ENCODE results near the gene POU6F1. TPM values are rescaled to one million over a fixed set of nuclear protein-coding genes. Genes with fewer than 3 reads are reported as not detected.

POU6F1 gene
- total and polyA plus RNA-seq, 2 of the 8 experiments (the other 6 are each of a cell fraction or from before 2014, with no cell fraction given) = 5.6 to 8.7 TPM

GRCh38 chr12:51244269-51244668, 26.4 kb upstream of the POU6F1 start:
- no peak overlapping the region for H4K8ac ChIP-seq (ENCODE audit: extremely low read depth, insufficient read depth, low read length)
- H2AFZ ChIP-seq (ENCODE audit: low read length) = no peak overlapping the region
- no peak overlapping the region for H3K14ac ChIP-seq (ENCODE audit: insufficient read length)
- DNase-seq (ENCODE audit: low read depth in 1 of 2, low spot score in 2 of 2) (no peak), FAIRE-seq (no peak)
- H2BK120ac ChIP-seq (replicated peaks; ENCODE audit: low read depth, low read length) = no peak overlapping the region
- 99% methylated on average over 4 of the region's 4 CpGs; no CpG with 5 or more reads in 1 of the 2 experiments for WGBS, 2 experiments (ENCODE audit: extremely low coverage in 1 of 2, insufficient coverage in 1 of 2, insufficient read length in 1 of 2, insufficient replicate concordance in 2 of 2, low coverage in 1 of 2, low lambda C conversion rate in 2 of 2, missing lambda C conversion rate in 1 of 2)
- peaks cover 0 to 2% of the 10 kb centered on the region in 2 experiments for H4K20me1 ChIP-seq (replicated peaks in 1 of 2; ENCODE audit: control insufficient read depth in 1 of 2, insufficient read depth in 2 of 2, low read length in 2 of 2)
- H3K9me3 ChIP-seq (ENCODE audit: insufficient read depth in 2 of 2, low read depth in 1 of 2, low read length in 1 of 2) = no peaks in the 10 kb centered on the region
- no peak overlapping the region for H3K4ac ChIP-seq (replicated peaks; ENCODE audit: insufficient read length, low read depth, low read length)
- no peak overlapping the region for H4K5ac ChIP-seq (ENCODE audit: insufficient read length, low read depth, low read length)
- H3K23ac ChIP-seq (ENCODE audit: insufficient read length) = no peak overlapping the region
- H3K4me3 ChIP-seq (ENCODE audit: extremely low read depth in 1 of 4, insufficient read depth in 2 of 4, low read depth in 3 of 4, low read length in 4 of 4) = no peak overlapping the region
- no peak overlapping the region for H3K27ac ChIP-seq (ENCODE audit: low read depth, low read length)
- H3K79me1 ChIP-seq (ENCODE audit: low read depth, low read length) = peaks cover 6% of the 10 kb centered on the region; the same call in 1 of the 2 replicates
- H3K18ac ChIP-seq (ENCODE audit: extremely low read depth, low read length) = no peak overlapping the region
- TF ChIP-seq POLR2A (IDR thresholded peaks at IDR 0.05; ENCODE audit: control extremely low read depth in 1 of 2, low read depth in 2 of 2, low read length in 2 of 2) (peak in 1 of 2 experiments; percentile 55; a peak in 2 of 3 replicates), RFX5 (IDR thresholded peaks at IDR 0.05; ENCODE audit: borderline replicate concordance, low read depth, low read length) (no peak)
- H3K9ac ChIP-seq (replicated peaks in 1 of 4; ENCODE audit: extremely low read depth in 1 of 4, low read depth in 3 of 4, low read length in 3 of 4) = no peak overlapping the region
- peaks cover 0 to 15% of the 10 kb centered on the region in 2 experiments; a peak in 2 of 4 replicates for H3K79me2 ChIP-seq (ENCODE audit: control insufficient read depth in 1 of 2, insufficient read depth in 2 of 2, low read length in 2 of 2)
- no peak overlapping the region for H4K91ac ChIP-seq (replicated peaks; ENCODE audit: insufficient read length, low read length)
- POLR2A ChIA-PET (ENCODE audit: partially characterized antibody) = interaction anchor here (0.8 to 1.7 kb wide), 11 partner anchors 8 to 200 kb away, joined by 3 to 6 read pairs (median 3); no protein-coding TSS in a partner anchor
- peaks cover 17 to 44% (median 27%) of the 10 kb centered on the region in 4 experiments for H3K36me3 ChIP-seq (ENCODE audit: control insufficient read depth in 2 of 4, insufficient read depth in 4 of 4, low read length in 3 of 4)
- H2BK20ac ChIP-seq (ENCODE audit: low read length) = no peak overlapping the region
- no peak overlapping the region for H2BK12ac ChIP-seq (ENCODE audit: low read depth, low read length)
- CTCF ChIA-PET (ENCODE audit: partially characterized antibody) = interaction anchor here (0.9 to 2.4 kb wide), 7 partner anchors 9 to 109 kb away, joined by 3 to 10 read pairs (median 4); no protein-coding TSS in a partner anchor
- no peak overlapping the region for H2AK5ac ChIP-seq (ENCODE audit: low read depth, low read length)
- no peak overlapping the region for H2BK5ac ChIP-seq (ENCODE audit: low read depth, low read length)
- no peaks in the 10 kb centered on the region for H3K27me3 ChIP-seq (replicated peaks in 1 of 4; ENCODE audit: control insufficient read depth in 3 of 4, extremely low read depth in 1 of 4, insufficient read depth in 3 of 4, low read length in 3 of 4)
- no peak overlapping the region for H3K56ac ChIP-seq (replicated peaks; ENCODE audit: insufficient read length, low read depth, low read length)
- peaks cover 4% of the 10 kb centered on the region; the same call in 1 of the 2 replicates for H3K23me2 ChIP-seq (ENCODE audit: low read depth, low read length)
- no peak overlapping the region for H2BK15ac ChIP-seq (ENCODE audit: low read length)
- no peak overlapping the region for H3K4me2 ChIP-seq (ENCODE audit: insufficient read depth in 1 of 2, low read depth in 2 of 2, low read length in 2 of 2)
- peaks cover 0 to 23% (median 10%) of the 10 kb centered on the region in 4 experiments; a peak in 6 of 7 replicates for H3K4me1 ChIP-seq (replicated peaks in 1 of 4; ENCODE audit: control insufficient read depth in 3 of 4, insufficient read depth in 4 of 4, low read length in 3 of 4)

Measured in H1 (cell line).